T-helper 17 cell (primary cell): ENCODE data around the gene ATP8B1. TPM values are rescaled to one million over a fixed set of nuclear protein-coding genes. Genes with fewer than 3 reads are reported as not detected.

Source experiments
- ATAC-seq: fragments of 150-1000 bp; cut with Tn5 transposase; 2 replicates; pipeline ENCODE4 v1.10.0; 2021; ENCODE audit warnings: mild to moderate bottlenecking, moderate library complexity
- DNase-seq, 3 donors: peaks; one replicate each; pipeline versions ENCODE4 v3.0.0 to v3.0.0-alpha.2; 2020 to 2021
- H3K9me3 ChIP-seq: one replicate; pipeline ENCODE4 v1.7.0; 2013; ENCODE audit warnings: low read length, mild to moderate bottlenecking; ENCODE audit not compliant: control insufficient read depth, poor library complexity, severe bottlenecking
- H3K27ac Mint-ChIP-seq: one replicate; pipeline ENCODE4 v1.8.0; 2022; ENCODE audit warnings: mild to moderate bottlenecking, moderate library complexity, mixed read lengths
- H3K27me3 Mint-ChIP-seq: one replicate; pipeline ENCODE4 v1.8.0; 2022; ENCODE audit warnings: mixed read lengths
- H3K36me3 Mint-ChIP-seq: one replicate; pipeline ENCODE4 v1.8.0; 2022; ENCODE audit warnings: low read depth, mixed read lengths
- H3K4me1 Mint-ChIP-seq: one replicate; pipeline ENCODE4 v1.8.0; 2022; ENCODE audit warnings: mild to moderate bottlenecking, mixed read lengths
- H3K4me3 Mint-ChIP-seq: one replicate; pipeline ENCODE4 v1.8.0; 2022; ENCODE audit warnings: mild to moderate bottlenecking, moderate library complexity, mixed read lengths
- total RNA-seq, 4 donors: library from RNA in 2 of 4; stranded (reverse) in 2 of 4; gene quantifications; one replicate each; pipeline ENCODE4 v1.2.3 and lab custom pipeline; 2022 to 2026

Gene ATP8B1
- total RNA-seq, 2 donors from 2014 or later = not detected

DNA sequence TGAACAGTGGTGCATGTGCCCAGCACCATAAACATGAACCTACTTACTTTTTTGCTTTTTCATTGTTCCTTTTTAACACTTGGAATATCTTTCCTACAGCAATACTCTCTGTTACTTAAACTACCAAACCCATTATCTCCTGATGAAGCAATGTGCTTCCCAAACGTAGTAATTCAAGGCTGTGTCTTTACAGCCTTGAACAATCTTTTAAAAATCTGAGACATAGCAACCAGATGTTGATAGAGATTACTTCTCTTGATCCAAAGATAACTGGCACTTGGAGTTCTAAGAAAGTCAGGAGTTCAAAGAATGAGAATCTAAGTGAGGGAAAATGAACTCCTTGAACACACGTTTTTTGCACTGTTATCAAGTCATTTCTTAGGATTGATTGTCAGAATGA lies 40.4 kb downstream of the ATP8B1 start:
- ATAC-seq (no peak), DNase-seq (no peak)
- no peak overlapping the region for H3K4me3 Mint-ChIP-seq
- H3K27me3 Mint-ChIP-seq = no peaks in the 10 kb centered on the region
- no peaks in the 10 kb centered on the region for H3K36me3 Mint-ChIP-seq
- H3K27ac Mint-ChIP-seq = no peak overlapping the region
- H3K4me1 Mint-ChIP-seq = no peaks in the 10 kb centered on the region
- no peaks in the 10 kb centered on the region for H3K9me3 ChIP-seq

DNA sequence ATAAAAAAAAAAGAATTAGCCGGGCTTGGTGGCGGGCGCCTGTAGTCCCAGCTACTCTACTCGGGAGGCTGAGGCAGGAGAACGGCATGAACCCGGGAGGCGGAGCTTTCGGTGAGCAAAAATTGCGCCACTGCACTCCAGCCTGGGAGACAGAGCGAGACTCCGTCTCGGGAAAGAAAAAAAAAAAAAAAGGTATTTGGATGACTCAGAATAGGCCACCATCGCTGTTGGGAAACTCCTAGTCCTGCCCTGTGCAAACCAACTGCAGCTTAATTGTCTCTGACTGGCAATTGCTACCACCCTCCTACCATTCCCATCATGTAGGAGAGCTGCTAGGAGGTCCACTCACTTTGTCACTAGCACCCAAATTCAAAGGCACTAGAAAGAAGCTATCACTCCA lies 43.5 kb downstream of the ATP8B1 start:
- Mint-ChIP-seq H3K4me3 (no peak overlapping the region), H3K36me3 (no peaks in the 10 kb centered on the region), H3K27ac (no peak overlapping the region), H3K4me1 (no peaks in the 10 kb centered on the region), H3K27me3 (no peaks in the 10 kb centered on the region)
- no peak for DNase-seq
- no peak for ATAC-seq
- no peaks in the 10 kb centered on the region for H3K9me3 ChIP-seq

GRCh38 chr18:57755473-57756067 lies 47.5 kb downstream of the ATP8B1 start:
- ATAC-seq = no peak
- no peaks in the 10 kb centered on the region for H3K36me3 Mint-ChIP-seq
- no peaks in the 10 kb centered on the region for H3K9me3 ChIP-seq
- DNase-seq = no peak
- H3K27me3 Mint-ChIP-seq = no peaks in the 10 kb centered on the region
- H3K4me3 Mint-ChIP-seq = no peak overlapping the region
- H3K27ac Mint-ChIP-seq = no peak overlapping the region
- no peaks in the 10 kb centered on the region for H3K4me1 Mint-ChIP-seq

GRCh38 chr18:57754577-57755338 lies 48.4 kb downstream of the ATP8B1 start:
- Mint-ChIP-seq H3K27ac (no peak overlapping the region), H3K4me1 (no peaks in the 10 kb centered on the region), H3K27me3 (no peaks in the 10 kb centered on the region), H3K36me3 (no peaks in the 10 kb centered on the region), H3K4me3 (no peak overlapping the region)
- no peak for DNase-seq
- no peaks in the 10 kb centered on the region for H3K9me3 ChIP-seq
- ATAC-seq = no peak

DNA sequence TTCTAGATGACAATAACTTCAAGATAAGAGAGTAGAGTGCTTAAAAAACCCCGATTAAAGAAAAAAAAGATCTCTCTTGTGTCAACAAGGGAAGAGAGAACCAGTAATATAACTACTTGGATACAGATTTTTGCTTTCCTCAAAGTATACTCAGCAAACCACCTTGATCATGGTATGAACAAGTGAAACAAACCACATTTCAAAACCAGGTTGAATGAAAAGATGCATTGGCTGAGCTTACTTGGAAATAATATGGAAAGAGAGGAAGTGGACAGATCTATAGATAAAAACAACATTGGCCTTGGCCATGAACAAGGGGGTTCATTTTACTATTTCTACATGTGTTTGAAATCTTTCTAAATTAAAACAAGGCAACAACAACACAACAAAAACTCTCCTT lies 50.1 kb downstream of the ATP8B1 start:
- DNase-seq (no peak), ATAC-seq (no peak)
- H3K4me3 Mint-ChIP-seq = no peak overlapping the region
- no peaks in the 10 kb centered on the region for H3K36me3 Mint-ChIP-seq
- no peaks in the 10 kb centered on the region for H3K4me1 Mint-ChIP-seq
- no peak overlapping the region for H3K27ac Mint-ChIP-seq
- H3K9me3 ChIP-seq = no peaks in the 10 kb centered on the region
- no peaks in the 10 kb centered on the region for H3K27me3 Mint-ChIP-seq

GRCh38 chr18:57749604-57749970 lies 53.5 kb downstream of the ATP8B1 start:
- Mint-ChIP-seq H3K4me3 (no peak overlapping the region), H3K36me3 (no peaks in the 10 kb centered on the region), H3K27me3 (no peaks in the 10 kb centered on the region), H3K27ac (no peak overlapping the region), H3K4me1 (no peaks in the 10 kb centered on the region)
- DNase-seq (no peak), ATAC-seq (no peak)
- no peaks in the 10 kb centered on the region for H3K9me3 ChIP-seq

DNA sequence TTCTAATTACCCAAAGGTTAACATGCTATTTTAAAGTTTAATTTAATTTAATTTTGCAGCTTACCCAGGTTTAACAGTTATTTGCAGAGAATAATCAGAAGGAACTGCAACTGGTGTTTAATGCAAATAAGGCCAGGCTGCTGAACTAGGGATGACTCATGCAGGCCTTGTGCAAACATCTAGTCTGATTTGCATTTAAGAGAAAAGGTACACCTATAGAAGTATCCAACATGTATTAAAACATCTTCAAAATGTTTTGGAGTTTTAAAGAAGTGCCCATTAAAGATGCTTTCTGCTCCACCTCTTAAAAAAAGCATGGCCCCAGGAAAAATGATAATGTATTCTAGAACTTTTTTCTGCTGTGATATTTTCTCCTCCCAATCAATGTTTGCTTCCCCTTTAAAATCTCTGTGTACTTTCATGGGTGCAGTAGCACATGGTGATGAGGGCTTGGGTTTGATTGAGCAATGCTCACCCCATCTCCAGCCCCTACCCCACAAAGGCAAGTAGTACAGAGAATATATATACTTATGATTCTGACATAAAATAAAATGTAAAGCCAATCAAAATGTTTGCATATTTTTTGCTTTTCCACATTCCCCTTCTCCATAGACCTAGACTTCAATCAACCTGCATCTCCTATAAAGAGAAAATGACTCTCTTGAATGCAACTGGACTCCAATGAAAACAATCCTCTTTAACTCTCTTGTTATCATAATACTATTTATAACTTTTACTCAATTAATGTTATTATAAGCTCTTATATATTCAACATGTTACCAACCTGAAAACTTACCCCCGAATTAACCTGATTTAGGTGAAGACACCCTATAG lies 54.1 kb downstream of the ATP8B1 start:
- Mint-ChIP-seq H3K4me1 (no peaks in the 10 kb centered on the region), H3K36me3 (no peaks in the 10 kb centered on the region), H3K4me3 (no peak overlapping the region), H3K27me3 (no peaks in the 10 kb centered on the region), H3K27ac (no peak overlapping the region)
- ATAC-seq (no peak), DNase-seq (no peak)
- no peaks in the 10 kb centered on the region for H3K9me3 ChIP-seq

DNA sequence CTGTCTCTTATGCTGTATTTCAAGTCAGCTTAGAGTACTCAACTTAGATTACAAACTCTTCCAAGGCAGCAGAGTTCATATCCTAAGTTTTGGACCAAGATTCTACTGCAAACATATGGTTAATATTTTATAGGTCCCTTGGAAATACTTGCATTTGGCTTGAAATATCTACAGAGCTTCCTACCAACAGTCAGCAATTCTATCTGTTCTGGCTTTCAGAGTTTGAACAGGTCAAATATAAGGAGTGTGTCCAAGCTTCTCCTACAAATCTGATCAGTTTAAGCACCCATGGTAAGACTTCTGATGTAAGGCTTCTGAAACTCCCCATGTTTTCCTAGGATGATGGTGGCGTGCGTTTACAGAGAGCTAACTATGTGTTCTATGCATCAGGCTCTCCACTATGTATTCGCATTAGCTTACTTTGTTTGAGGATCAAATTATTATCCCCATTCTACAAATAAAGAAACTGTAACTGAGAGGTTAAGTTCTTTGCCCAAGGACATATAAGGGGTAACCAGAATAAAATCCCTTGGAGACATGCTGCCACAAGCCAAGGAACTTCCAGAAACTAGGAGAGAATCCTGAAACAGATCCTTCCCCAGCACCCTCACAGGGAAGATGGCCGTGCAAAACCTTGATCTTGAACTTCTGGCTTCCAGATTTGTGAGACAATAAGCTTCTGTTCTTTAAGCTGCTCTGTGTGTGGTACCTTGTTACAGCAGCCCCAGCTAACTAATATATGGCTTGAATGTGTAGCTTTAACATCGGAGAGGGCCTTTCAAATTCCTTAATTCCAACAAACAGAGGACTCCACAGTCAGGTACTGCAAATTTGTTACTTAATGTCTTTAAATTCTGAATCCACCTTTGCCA lies 55.1 kb downstream of the ATP8B1 start:
- Mint-ChIP-seq H3K27me3 (no peaks in the 10 kb centered on the region), H3K4me3 (no peak overlapping the region), H3K27ac (no peak overlapping the region), H3K4me1 (peaks cover 6% of the 10 kb centered on the region), H3K36me3 (no peaks in the 10 kb centered on the region)
- ATAC-seq (no peak), DNase-seq (no peak)
- no peaks in the 10 kb centered on the region for H3K9me3 ChIP-seq

GRCh38 chr18:57744211-57744694 lies 58.9 kb downstream of the ATP8B1 start:
- no peak for ATAC-seq
- no peak for DNase-seq
- Mint-ChIP-seq H3K4me3 (no peak overlapping the region), H3K4me1 (peaks cover 6% of the 10 kb centered on the region), H3K27ac (no peak overlapping the region), H3K36me3 (peaks cover under 1% of the 10 kb centered on the region), H3K27me3 (no peaks in the 10 kb centered on the region)
- no peaks in the 10 kb centered on the region for H3K9me3 ChIP-seq

DNA sequence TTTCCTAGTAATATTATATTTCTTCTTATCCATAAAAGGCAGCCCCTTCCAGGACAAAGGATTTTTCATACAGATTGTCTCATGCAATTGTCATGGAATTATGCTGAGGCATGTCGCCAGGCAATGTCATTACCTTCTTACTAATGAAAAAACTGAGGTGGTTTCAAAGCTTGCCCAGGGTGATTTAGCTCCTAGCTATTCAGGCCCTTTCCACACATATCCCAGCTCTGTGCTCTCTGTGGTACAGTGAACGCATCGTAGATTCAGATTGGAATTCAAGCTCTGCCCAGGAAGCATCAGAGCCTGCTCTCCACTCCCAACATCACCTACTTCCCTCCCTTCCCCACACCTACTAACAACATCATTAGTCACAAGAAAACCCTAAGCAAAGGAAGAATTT lies 60.1 kb downstream of the ATP8B1 start:
- Mint-ChIP-seq H3K4me3 (no peak overlapping the region), H3K27ac (no peak overlapping the region), H3K36me3 (peaks cover 2% of the 10 kb centered on the region), H3K27me3 (no peaks in the 10 kb centered on the region), H3K4me1 (peaks cover 6% of the 10 kb centered on the region)
- H3K9me3 ChIP-seq = no peaks in the 10 kb centered on the region
- DNase-seq (no peak), ATAC-seq (no peak)

- H3K27me3 Mint-ChIP-seq = no peaks in the 10 kb centered on the region
- peaks cover 2% of the 10 kb centered on the region for H3K36me3 Mint-ChIP-seq
- H3K4me3 Mint-ChIP-seq = no peak overlapping the region
- no peak for ATAC-seq
- H3K9me3 ChIP-seq = no peaks in the 10 kb centered on the region
- peaks cover 6% of the 10 kb centered on the region for H3K4me1 Mint-ChIP-seq
- H3K27ac Mint-ChIP-seq = no peak overlapping the region
- DNase-seq = no peak
Observed at GRCh38 chr18:57741273-57741672, 61.8 kb downstream of the ATP8B1 start.

- Mint-ChIP-seq H3K4me1 (no peaks in the 10 kb centered on the region), H3K36me3 (peaks cover 2% of the 10 kb centered on the region), H3K27ac (no peak overlapping the region), H3K4me3 (no peak overlapping the region), H3K27me3 (no peaks in the 10 kb centered on the region)
- DNase-seq = no peak
- no peaks in the 10 kb centered on the region for H3K9me3 ChIP-seq
- no peak for ATAC-seq
Observed at GRCh38 chr18:57738078-57738477, 65.0 kb downstream of the ATP8B1 start.
